Adipose tissue (tissue), 3 donors: ENCODE results near the gene KIAA0753. TPM values are rescaled to one million over a fixed set of nuclear protein-coding genes. Genes with fewer than 3 reads are reported as not detected.
"Not testable (repeated sequence)": the region's sequence is repeated elsewhere in the genome, so short reads cannot be mapped to it uniquely, and the experiment has no call there.

Experiments
- H3K27ac ChIP-seq: one replicate; pipeline ENCODE4 v1.5.1; 2013; ENCODE audit warnings: low read depth, low read length
- WGBS, 3 donors: extraction: QIAGEN DNeasy Blood & Tissue Kit; methylation state at CpG; one replicate each; pipeline ENCODE4 v1.1.7; 2013; 5-methylcytosine and 5-hydroxymethylcytosine counted together
- polyA plus RNA-seq, 3 donors: library from polyadenylated mRNA; stranded (reverse); fragments of 200-250 nt; gene quantifications; one replicate each; pipeline ENCODE4 v1.2.3, GENCODE V29; 2013
- donor health status: healthy with polysubstance abuse.
- donor health status: Bipolar disorder and iron deficiency.
- donor health status: healthy.

Gene KIAA0753
- polyA plus RNA-seq, 3 donors: 3.5 to 6.9 (median 3.9) TPM

- H3K27ac ChIP-seq: no peak overlapping the region
- WGBS, 3 donors: 88 to 95% (median 89%) methylated on average over 6 of the region's 6 CpGs
Measured at GRCh38 chr17:6626616-6627015, 13.9 kb downstream of the KIAA0753 start.

GRCh38 chr17:6623941-6624340 is 16.6 kb downstream of the KIAA0753 start:
- H3K27ac ChIP-seq: no peak overlapping the region
- WGBS, 3 donors: 95 to 97% (median 96%) methylated on average over 3 of the region's 3 CpGs

- WGBS, 3 donors: 95 to 99% (median 97%) methylated on average over 4 of the region's 4 CpGs
- H3K27ac ChIP-seq: no peak overlapping the region
Measured at GRCh38 chr17:6611231-6611630, 29.3 kb downstream of the KIAA0753 start.

GRCh38 chr17:6610011-6610410 is 30.5 kb downstream of the KIAA0753 start:
- 95 to 97% (median 96%) methylated on average over 5 of the region's 5 CpGs for WGBS, 3 donors
- no peak overlapping the region for H3K27ac ChIP-seq

- WGBS, 3 donors: 88 to 93% (median 93%) methylated on average over 3 of the region's 3 CpGs
- no peak overlapping the region for H3K27ac ChIP-seq
Measured at GRCh38 chr17:6608321-6608720, 32.2 kb downstream of the KIAA0753 start.

GRCh38 chr17:6605142-6605541 is 35.4 kb downstream of the KIAA0753 start:
- H3K27ac ChIP-seq: no peak overlapping the region
- 90 to 96% (median 91%) methylated on average over 6 of the region's 6 CpGs for WGBS, 3 donors

GRCh38 chr17:6603744-6604325 is 36.7 kb downstream of the KIAA0753 start:
- H3K27ac ChIP-seq: no peak overlapping the region
- 65 to 78% (median 72%) methylated on average over 3 of the region's 3 CpGs for WGBS, 3 donors

- H3K27ac ChIP-seq: no peak overlapping the region
- WGBS, 3 donors: 93 to 94% (median 93%) methylated on average over 2 of the region's 2 CpGs
Measured at GRCh38 chr17:6602141-6602540, 38.4 kb downstream of the KIAA0753 start.

GRCh38 chr17:6599364-6599763 is 41.1 kb downstream of the KIAA0753 start:
- H3K27ac ChIP-seq: no peak overlapping the region

- WGBS, 3 donors: 44 to 93% (median 68%) methylated on average over 1 of the region's 1 CpG
- no peak overlapping the region for H3K27ac ChIP-seq
Measured at GRCh38 chr17:6597727-6598126, 42.8 kb downstream of the KIAA0753 start.

GRCh38 chr17:6596941-6597340 is 43.6 kb downstream of the KIAA0753 start:
- no peak overlapping the region for H3K27ac ChIP-seq
- WGBS, 3 donors: 95 to 97% (median 96%) methylated on average over 4 of the region's 4 CpGs

- H3K27ac ChIP-seq: no peak overlapping the region
- 78 to 90% (median 88%) methylated on average over 2 of the region's 2 CpGs for WGBS, 3 donors
Measured at GRCh38 chr17:6596511-6596910, 44.0 kb downstream of the KIAA0753 start.

- WGBS, 3 donors: 90 to 94% (median 92%) methylated on average over 7 of the region's 7 CpGs
- no peak overlapping the region for H3K27ac ChIP-seq
Measured at GRCh38 chr17:6596081-6596480, 44.4 kb downstream of the KIAA0753 start.

GRCh38 chr17:6593371-6593770 is 47.1 kb downstream of the KIAA0753 start:
- WGBS, 3 donors: 98 to 99% (median 99%) methylated on average over 14 of the region's 14 CpGs
- H3K27ac ChIP-seq: not testable (repeated sequence)

- H3K27ac ChIP-seq: no peak overlapping the region
- 48 to 74% (median 71%) methylated on average over 6 of the region's 6 CpGs for WGBS, 3 donors
Measured at GRCh38 chr17:6592173-6592572, 48.3 kb downstream of the KIAA0753 start.

- no peak overlapping the region for H3K27ac ChIP-seq
- 66 to 70% (median 67%) methylated on average over 7 of the region's 7 CpGs for whole genome bisulfite sequencing, 3 donors
Measured at GRCh38 chr17:6591599-6592158, 48.8 kb downstream of the KIAA0753 start.

GRCh38 chr17:6589266-6589946 is 51.1 kb downstream of the KIAA0753 start:
- 92 to 97% (median 95%) methylated on average over 15 of the region's 15 CpGs for WGBS, 3 donors

GRCh38 chr17:6588165-6588564 is 52.3 kb downstream of the KIAA0753 start:
- WGBS, 3 donors: 92 to 94% (median 93%) methylated on average over 5 of the region's 5 CpGs
- no peak overlapping the region for H3K27ac ChIP-seq

More at GRCh38 chr17:6589266-6589946, 51.1 kb downstream of the KIAA0753 start:
- H3K27ac ChIP-seq: no peak overlapping the region

GRCh38 chr17:6587310-6587709 is 53.2 kb downstream of the KIAA0753 start:
- WGBS, 3 donors: 84 to 96% (median 87%) methylated on average over 4 of the region's 4 CpGs
- H3K27ac ChIP-seq: no peak overlapping the region

GRCh38 chr17:6583411-6583810 is 57.1 kb downstream of the KIAA0753 start:
- no peak overlapping the region for H3K27ac ChIP-seq
- WGBS, 3 donors: 98 to 99% (median 99%) methylated on average over 4 of the region's 4 CpGs
